C4-2B (cell line): ENCODE measurements around the gene PLXNA3.

Source experiments
- ZFX ChIP-seq: fragments of 450-650 bp; IDR thresholded peaks from 2 replicates; pipeline ENCODE4 v1.6.1; 2017
- TF ChIP-seq, protein P1 (sequence below): fragments of 450-650 bp; conservative IDR thresholded peaks from 2 replicates; pipeline ENCODE4 v1.5.1; 2017; ENCODE audit warnings: mild to moderate bottlenecking

DNA sequence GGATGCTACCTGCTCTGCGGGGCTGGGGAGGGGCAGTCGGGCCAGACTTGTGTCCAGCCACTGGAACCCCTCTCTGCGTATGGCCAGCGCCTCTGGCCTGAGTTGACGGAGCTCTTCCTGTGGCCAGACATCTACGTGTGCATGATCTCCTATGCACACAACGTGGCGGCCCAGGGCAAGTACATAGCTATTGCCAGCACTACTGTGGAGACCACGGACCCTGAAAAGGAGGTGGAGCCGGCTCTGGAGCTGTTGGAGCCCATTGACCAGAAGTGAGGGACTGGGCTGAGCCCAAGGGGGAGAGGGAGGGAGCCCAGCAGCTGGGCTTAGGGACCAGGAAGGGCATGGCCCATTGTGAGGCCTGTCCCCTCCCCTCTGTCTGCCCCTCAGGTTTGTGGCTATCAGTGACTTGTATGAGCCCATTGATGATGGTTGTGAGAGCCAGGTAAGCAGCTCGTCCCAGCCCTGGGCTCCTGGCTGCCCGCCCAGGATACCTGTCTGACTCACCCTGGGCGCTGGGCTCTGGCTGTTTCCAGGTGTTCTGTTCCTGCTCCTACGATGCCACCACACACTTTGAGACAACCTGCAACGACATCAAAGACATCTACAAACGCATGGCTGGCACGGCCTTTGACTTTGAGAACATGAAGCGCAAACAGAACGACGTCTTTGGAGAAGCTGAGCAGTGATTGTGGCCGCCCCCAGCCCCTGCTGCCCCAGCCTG is 15.9 kb upstream of the PLXNA3 start:
- TF ChIP-seq, protein P1, sequence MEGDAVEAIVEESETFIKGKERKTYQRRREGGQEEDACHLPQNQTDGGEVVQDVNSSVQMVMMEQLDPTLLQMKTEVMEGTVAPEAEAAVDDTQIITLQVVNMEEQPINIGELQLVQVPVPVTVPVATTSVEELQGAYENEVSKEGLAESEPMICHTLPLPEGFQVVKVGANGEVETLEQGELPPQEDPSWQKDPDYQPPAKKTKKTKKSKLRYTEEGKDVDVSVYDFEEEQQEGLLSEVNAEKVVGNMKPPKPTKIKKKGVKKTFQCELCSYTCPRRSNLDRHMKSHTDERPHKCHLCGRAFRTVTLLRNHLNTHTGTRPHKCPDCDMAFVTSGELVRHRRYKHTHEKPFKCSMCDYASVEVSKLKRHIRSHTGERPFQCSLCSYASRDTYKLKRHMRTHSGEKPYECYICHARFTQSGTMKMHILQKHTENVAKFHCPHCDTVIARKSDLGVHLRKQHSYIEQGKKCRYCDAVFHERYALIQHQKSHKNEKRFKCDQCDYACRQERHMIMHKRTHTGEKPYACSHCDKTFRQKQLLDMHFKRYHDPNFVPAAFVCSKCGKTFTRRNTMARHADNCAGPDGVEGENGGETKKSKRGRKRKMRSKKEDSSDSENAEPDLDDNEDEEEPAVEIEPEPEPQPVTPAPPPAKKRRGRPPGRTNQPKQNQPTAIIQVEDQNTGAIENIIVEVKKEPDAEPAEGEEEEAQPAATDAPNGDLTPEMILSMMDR, result no peak
- TF ChIP-seq ZFX, result no peak
